Glomerular visceral epithelial cell (primary cell): ENCODE measurements around the gene RBM20.
A peak's percentile ranks its signal among the peaks of the same experiment; 100 is the strongest.
"Not testable (repeated sequence)": the region's sequence is repeated elsewhere in the genome, so short reads cannot be mapped to it uniquely, and the experiment has no call there.

Experiments used
- DNase-seq: peaks from one replicate; pipeline ENCODE4 v3.0.0-alpha.2; 2016; ENCODE audit errors: extremely low spot score

The RBM20 gene

GRCh38 chr10:110764793-110765512 lies 120.8 kb downstream of the RBM20 start:
- DNase-seq: no peak

GRCh38 chr10:110765513-110766319 lies 121.6 kb downstream of the RBM20 start:
- no peak for DNase-seq

GRCh38 chr10:110767601-110768000 lies 123.5 kb downstream of the RBM20 start:
- not testable (repeated sequence) for DNase-seq

- DNase-seq: no peak
These were observed 126.1 kb downstream of the RBM20 start for GRCh38 chr10:110770243-110770642.

GRCh38 chr10:110771486-110771885 lies 127.3 kb downstream of the RBM20 start:
- DNase-seq: no peak

- no peak for DNase-seq
These were observed 127.9 kb downstream of the RBM20 start for GRCh38 chr10:110771991-110772390.

GRCh38 chr10:110772454-110773025 lies 128.4 kb downstream of the RBM20 start:
- DNase-seq: no peak

GRCh38 chr10:110773693-110774068 lies 129.5 kb downstream of the RBM20 start:
- DNase-seq: no peak

- DNase-seq: peak; percentile 64
These were observed 130.2 kb downstream of the RBM20 start for GRCh38 chr10:110774069-110775019.

- no peak for DNase-seq
These were observed 130.9 kb downstream of the RBM20 start for GRCh38 chr10:110775020-110775375.

GRCh38 chr10:110775406-110775805 lies 131.3 kb downstream of the RBM20 start:
- DNase-seq: no peak

GRCh38 chr10:110777017-110777416 lies 132.9 kb downstream of the RBM20 start:
- DNase-seq: no peak

- no peak for DNase-seq
These were observed 133.5 kb downstream of the RBM20 start for GRCh38 chr10:110777661-110778060.

GRCh38 chr10:110778211-110778610 lies 134.1 kb downstream of the RBM20 start:
- DNase-seq: no peak

GRCh38 chr10:110779489-110779888 lies 135.4 kb downstream of the RBM20 start:
- no peak for DNase-seq

GRCh38 chr10:110780704-110781103 lies 136.6 kb downstream of the RBM20 start:
- no peak for DNase-seq

- DNase-seq: no peak
These were observed 137.0 kb downstream of the RBM20 start for GRCh38 chr10:110781139-110781538.

- no peak for DNase-seq
These were observed 138.5 kb downstream of the RBM20 start for GRCh38 chr10:110782616-110783015.

- DNase-seq: no peak
These were observed 139.5 kb downstream of the RBM20 start for GRCh38 chr10:110783509-110784107.

- DNase-seq: no peak
These were observed 140.1 kb downstream of the RBM20 start for GRCh38 chr10:110784198-110784597.

GRCh38 chr10:110786172-110786571 lies 142.0 kb downstream of the RBM20 start:
- DNase-seq: no peak
